K562 (cell line): ENCODE results near the gene NOD1. TPM values are rescaled to one million over a fixed set of nuclear protein-coding genes. Genes with fewer than 3 reads are reported as not detected.

Experiments used
- ADNP ChIP-seq: fragments of 200-800 bp; sonication (Bioruptor generic); IDR thresholded peaks from 2 replicates; pipeline ENCODE4 v1.6.1; 2016; ENCODE audit warnings: missing genetic modification characterization, missing compliant biosample characterization
- BCOR ChIP-seq: fragments of 450-650 bp; IDR thresholded peaks from 2 replicates; pipeline ENCODE4 v1.6.1; 2016
- CBFA2T3 ChIP-seq: fragments of 450-650 bp; IDR thresholded peaks from 2 replicates; pipeline ENCODE4 v1.6.1; 2017
- CREM ChIP-seq: IDR thresholded peaks from 2 replicates; pipeline ENCODE4 v1.6.1; 2014; ENCODE audit warnings: antibody characterized with exemption, low read depth
- FOXA3 ChIP-seq, 2 experiments: fragments of 450-650 bp in 1 of 2; sonication (generic) in 1 of 2; formaldehyde crosslinking; IDR thresholded peaks in 1 of 2; conservative IDR thresholded peaks in 1 of 2; 2 replicates each; pipeline versions ENCODE4 v1.4.0 to v1.8.0; 2020 to 2022; ENCODE audit warnings: mild to moderate bottlenecking in 2 of 2, missing genetic modification reagents in 1 of 2
- FUS ChIP-seq: fragments of 200-400 bp; formaldehyde crosslinking; optimal IDR thresholded peaks from 2 replicates; pipeline ENCODE3; 2017; ENCODE audit warnings: low read depth, low read length
- MYBL2 ChIP-seq, 2 experiments: fragments of 450-650 bp in 1 of 2; sonication (generic) in 1 of 2; formaldehyde crosslinking in 1 of 2; IDR thresholded peaks; 2 replicates each; pipeline versions ENCODE4 v1.6.1 to v1.8.1; 2017 to 2022; ENCODE audit warnings: borderline replicate concordance in 1 of 2, inconsistent platforms in 1 of 2, low read depth in 1 of 2, mild to moderate bottlenecking in 1 of 2, missing genetic modification reagents in 1 of 2, moderate library complexity in 1 of 2
- RAD51 ChIP-seq: fragments of 450-650 bp; IDR thresholded peaks from 2 replicates; pipeline ENCODE4 v1.7.1; 2016; ENCODE audit warnings: low read depth, mild to moderate bottlenecking, borderline replicate concordance
- RBM25 ChIP-seq: fragments of 200-400 bp; formaldehyde crosslinking; IDR thresholded peaks from 2 replicates; pipeline ENCODE4 v1.6.1; 2018; ENCODE audit warnings: low read length, low read depth, moderate library complexity; ENCODE audit not compliant: severe bottlenecking
- RBM34 ChIP-seq: fragments of 200-400 bp; formaldehyde crosslinking; IDR thresholded peaks from 2 replicates; pipeline ENCODE4 v1.6.1; 2018; ENCODE audit warnings: low read length, borderline replicate concordance; ENCODE audit not compliant: insufficient read depth
- polyA plus RNA-seq, 8 experiments: library from polyadenylated mRNA; depleted of rRNA in 4 of 8; stranded (reverse) in 5 of 8; unstranded in 3 of 8; fragments of >200 nt; fragmentation: Nextera tagmentation in 2 of 8; fragmentation: Illumina TruSeq in 1 of 8; extraction: Ambion mirVana in 2 of 8; extraction: Trizol in 1 of 8; gene quantifications; 2 replicates each; pipeline versions ENCODE4 v1.2.1 to v1.2.3, GENCODE V29; 2011 to 2014; ENCODE audit warnings: inconsistent platforms in 1 of 8, missing spikeins in 1 of 8
- total RNA-seq, 7 experiments: library from RNA; depleted of rRNA in 6 of 7; stranded (reverse); fragments of >200 nt in 6 of 7; fragmentation: Illumina TruSeq in 2 of 7; extraction: Trizol in 2 of 7; gene quantifications; 2 replicates each; pipeline versions ENCODE4 v1.2.1 to v1.2.3, GENCODE V29; 2011 to 2021; ENCODE audit warnings: low replicate concordance in 1 of 7
- TF ChIP-seq, protein P1 (sequence below): sonication (generic); formaldehyde crosslinking; IDR thresholded peaks from 2 replicates; pipeline ENCODE4 v1.8.0; 2023; ENCODE audit warnings: missing genetic modification reagents, mild to moderate bottlenecking, borderline replicate concordance
- TF ChIP-seq, protein P2 (sequence below): sonication (generic); formaldehyde crosslinking; IDR thresholded peaks from 2 replicates; pipeline ENCODE4 v1.8.0; 2022; ENCODE audit warnings: missing genetic modification reagents, mild to moderate bottlenecking, borderline replicate concordance

The NOD1 gene
- total and polyA plus RNA-seq, 9 of the 15 experiments (the other 6 are each of a cell fraction or from before 2014, with no cell fraction given), result 0.34 to 7.1 (median 4.7) TPM

DNA sequence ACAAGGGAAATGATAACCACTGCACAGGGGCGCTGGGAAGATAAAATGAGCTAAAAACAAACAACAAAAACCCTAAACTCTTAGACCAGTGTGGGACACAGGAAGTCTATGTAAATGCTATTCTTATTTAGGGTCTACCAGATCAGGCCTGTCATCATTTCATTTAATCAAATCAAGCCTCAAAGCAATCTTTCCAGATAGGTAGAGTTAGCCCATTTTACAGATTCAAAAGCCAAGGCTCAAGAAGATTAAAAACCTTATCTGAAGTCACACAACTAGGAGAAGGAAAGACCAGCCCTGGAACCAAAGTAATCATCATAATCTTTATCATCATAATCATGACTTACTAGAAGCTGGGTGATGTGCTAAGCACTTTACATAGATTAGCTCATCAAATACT lies 4.7 kb downstream of the NOD1 start (continued):
- TF ChIP-seq RBM25 (peak; percentile 82), RAD51 (no peak), CBFA2T3 (0 out of 2 replicates have a peak, but pooled peaks have one; percentile 18), BCOR (peak; percentile 80), FUS (no peak), ADNP (tag) (peak; percentile 78), MYBL2 (IDR thresholded peaks at IDR 0.05; ENCODE audit: low read depth) (no peak), MYBL2 (CRISPR knock-in tag; IDR thresholded peaks at IDR 0.05; ENCODE audit: borderline replicate concordance) (no peak), RBM34 (no peak), FOXA3 (CRISPR knock-in tag; conservative IDR thresholded peaks at IDR 0.05 in 1 of 2, IDR thresholded peaks at IDR 0.05 in 1 of 2) (no peak), CREM (no peak)
- TF ChIP-seq, protein P1, sequence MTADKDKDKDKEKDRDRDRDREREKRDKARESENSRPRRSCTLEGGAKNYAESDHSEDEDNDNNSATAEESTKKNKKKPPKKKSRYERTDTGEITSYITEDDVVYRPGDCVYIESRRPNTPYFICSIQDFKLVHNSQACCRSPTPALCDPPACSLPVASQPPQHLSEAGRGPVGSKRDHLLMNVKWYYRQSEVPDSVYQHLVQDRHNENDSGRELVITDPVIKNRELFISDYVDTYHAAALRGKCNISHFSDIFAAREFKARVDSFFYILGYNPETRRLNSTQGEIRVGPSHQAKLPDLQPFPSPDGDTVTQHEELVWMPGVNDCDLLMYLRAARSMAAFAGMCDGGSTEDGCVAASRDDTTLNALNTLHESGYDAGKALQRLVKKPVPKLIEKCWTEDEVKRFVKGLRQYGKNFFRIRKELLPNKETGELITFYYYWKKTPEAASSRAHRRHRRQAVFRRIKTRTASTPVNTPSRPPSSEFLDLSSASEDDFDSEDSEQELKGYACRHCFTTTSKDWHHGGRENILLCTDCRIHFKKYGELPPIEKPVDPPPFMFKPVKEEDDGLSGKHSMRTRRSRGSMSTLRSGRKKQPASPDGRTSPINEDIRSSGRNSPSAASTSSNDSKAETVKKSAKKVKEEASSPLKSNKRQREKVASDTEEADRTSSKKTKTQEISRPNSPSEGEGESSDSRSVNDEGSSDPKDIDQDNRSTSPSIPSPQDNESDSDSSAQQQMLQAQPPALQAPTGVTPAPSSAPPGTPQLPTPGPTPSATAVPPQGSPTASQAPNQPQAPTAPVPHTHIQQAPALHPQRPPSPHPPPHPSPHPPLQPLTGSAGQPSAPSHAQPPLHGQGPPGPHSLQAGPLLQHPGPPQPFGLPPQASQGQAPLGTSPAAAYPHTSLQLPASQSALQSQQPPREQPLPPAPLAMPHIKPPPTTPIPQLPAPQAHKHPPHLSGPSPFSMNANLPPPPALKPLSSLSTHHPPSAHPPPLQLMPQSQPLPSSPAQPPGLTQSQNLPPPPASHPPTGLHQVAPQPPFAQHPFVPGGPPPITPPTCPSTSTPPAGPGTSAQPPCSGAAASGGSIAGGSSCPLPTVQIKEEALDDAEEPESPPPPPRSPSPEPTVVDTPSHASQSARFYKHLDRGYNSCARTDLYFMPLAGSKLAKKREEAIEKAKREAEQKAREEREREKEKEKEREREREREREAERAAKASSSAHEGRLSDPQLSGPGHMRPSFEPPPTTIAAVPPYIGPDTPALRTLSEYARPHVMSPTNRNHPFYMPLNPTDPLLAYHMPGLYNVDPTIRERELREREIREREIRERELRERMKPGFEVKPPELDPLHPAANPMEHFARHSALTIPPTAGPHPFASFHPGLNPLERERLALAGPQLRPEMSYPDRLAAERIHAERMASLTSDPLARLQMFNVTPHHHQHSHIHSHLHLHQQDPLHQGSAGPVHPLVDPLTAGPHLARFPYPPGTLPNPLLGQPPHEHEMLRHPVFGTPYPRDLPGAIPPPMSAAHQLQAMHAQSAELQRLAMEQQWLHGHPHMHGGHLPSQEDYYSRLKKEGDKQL, result no peak
- TF ChIP-seq, protein P2, sequence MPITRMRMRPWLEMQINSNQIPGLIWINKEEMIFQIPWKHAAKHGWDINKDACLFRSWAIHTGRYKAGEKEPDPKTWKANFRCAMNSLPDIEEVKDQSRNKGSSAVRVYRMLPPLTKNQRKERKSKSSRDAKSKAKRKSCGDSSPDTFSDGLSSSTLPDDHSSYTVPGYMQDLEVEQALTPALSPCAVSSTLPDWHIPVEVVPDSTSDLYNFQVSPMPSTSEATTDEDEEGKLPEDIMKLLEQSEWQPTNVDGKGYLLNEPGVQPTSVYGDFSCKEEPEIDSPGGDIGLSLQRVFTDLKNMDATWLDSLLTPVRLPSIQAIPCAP (CRISPR knock-in tag), result no peak
